Measurements from ENCODE around the gene KLK1.

Gene KLK1

DNA sequence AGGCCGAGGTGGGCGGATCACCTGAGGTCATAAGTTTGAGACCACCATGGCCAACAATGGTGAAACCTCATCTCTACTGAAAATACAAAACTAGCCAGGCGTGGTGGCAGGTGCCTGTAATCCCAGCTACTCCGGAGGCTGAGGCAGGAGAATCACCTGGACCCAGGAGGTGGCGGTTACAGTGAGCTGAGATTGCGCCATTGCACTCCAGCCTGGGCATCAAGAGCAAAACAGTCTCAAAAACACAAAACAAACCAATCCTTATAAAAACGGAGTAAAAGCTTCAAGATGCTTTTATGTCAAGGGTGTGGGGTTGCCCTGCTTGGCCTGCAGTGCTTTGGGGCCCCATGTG lies 26.2 kb downstream of the KLK1 start:
- no peaks in the 10 kb centered on the region for H3K9me3 ChIP-seq (ENCODE audit: control insufficient read depth in 2 of 2, low read length in 2 of 2)
- peaks cover 13 to 22% of the 10 kb centered on the region in 2 donors for H3K36me3 ChIP-seq (ENCODE audit: control insufficient read depth in 2 of 2, insufficient read depth in 2 of 2, low read length in 2 of 2)
- H3K27ac ChIP-seq (ENCODE audit: low read length): no peak overlapping the region
- H3K9ac ChIP-seq (ENCODE audit: low read length in 2 of 2): no peak overlapping the region
- H3K4me1 ChIP-seq (ENCODE audit: control insufficient read depth, insufficient read depth, low read length): no peaks in the 10 kb centered on the region
- no peaks in the 10 kb centered on the region for H3K27me3 ChIP-seq (ENCODE audit: control insufficient read depth in 1 of 2, insufficient read depth in 2 of 2, low read length in 2 of 2)
- no peak overlapping the region for H3K4me3 ChIP-seq (ENCODE audit: low read length in 2 of 2)

- peaks cover 13 to 22% of the 10 kb centered on the region in 2 donors for H3K36me3 ChIP-seq (ENCODE audit: control insufficient read depth in 2 of 2, insufficient read depth in 2 of 2, low read length in 2 of 2)
- no peak overlapping the region for H3K4me3 ChIP-seq (ENCODE audit: low read length in 2 of 2)
- no peaks in the 10 kb centered on the region for H3K4me1 ChIP-seq (ENCODE audit: control insufficient read depth, insufficient read depth, low read length)
- no peak overlapping the region for H3K27ac ChIP-seq (ENCODE audit: low read length)
- H3K9ac ChIP-seq (ENCODE audit: low read length in 2 of 2): no peak overlapping the region
- no peaks in the 10 kb centered on the region for H3K9me3 ChIP-seq (ENCODE audit: control insufficient read depth in 2 of 2, low read length in 2 of 2)
- H3K27me3 ChIP-seq (ENCODE audit: control insufficient read depth in 1 of 2, insufficient read depth in 2 of 2, low read length in 2 of 2): peaks cover 0 to 5% of the 10 kb centered on the region in 2 donors
Observed at GRCh38 chr19:50796634-50797428, 26.8 kb downstream of the KLK1 start.

GRCh38 chr19:50796128-50796633 lies 27.4 kb downstream of the KLK1 start:
- Histone ChIP-seq H3K4me1 (ENCODE audit: control insufficient read depth, insufficient read depth, low read length) (no peaks in the 10 kb centered on the region), H3K36me3 (ENCODE audit: control insufficient read depth in 2 of 2, insufficient read depth in 2 of 2, low read length in 2 of 2) (peaks cover 13 to 21% of the 10 kb centered on the region in 2 donors), H3K27me3 (ENCODE audit: control insufficient read depth in 1 of 2, insufficient read depth in 2 of 2, low read length in 2 of 2) (peaks cover 0 to 6% of the 10 kb centered on the region in 2 donors), H3K27ac (ENCODE audit: low read length) (no peak overlapping the region), H3K4me3 (ENCODE audit: low read length in 2 of 2) (no peak overlapping the region), H3K9me3 (ENCODE audit: control insufficient read depth in 2 of 2, low read length in 2 of 2) (no peaks in the 10 kb centered on the region), H3K9ac (ENCODE audit: low read length in 2 of 2) (no peak overlapping the region)

DNA sequence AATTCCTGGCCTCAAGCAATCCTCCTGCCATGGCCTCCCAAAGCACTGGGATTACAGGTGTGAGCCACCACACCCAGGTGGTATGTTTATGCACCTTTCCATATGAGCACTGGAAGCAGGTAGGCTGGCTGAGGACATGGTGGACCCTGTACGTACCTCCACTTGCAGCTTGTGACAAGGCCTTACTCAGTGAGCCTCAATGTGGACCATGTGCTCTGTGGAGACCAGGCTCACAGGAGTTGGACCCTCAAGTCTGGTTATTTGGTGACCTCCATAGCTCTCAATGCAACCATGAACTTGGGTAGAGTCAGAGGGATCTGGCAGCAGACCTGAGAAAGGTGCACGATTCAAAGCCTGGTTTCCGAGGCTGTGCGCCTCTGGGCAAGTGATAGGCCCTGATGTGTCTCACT lies 27.9 kb downstream of the KLK1 start:
- peaks cover 0 to 6% of the 10 kb centered on the region in 2 donors for H3K27me3 ChIP-seq (ENCODE audit: control insufficient read depth in 1 of 2, insufficient read depth in 2 of 2, low read length in 2 of 2)
- H3K4me1 ChIP-seq (ENCODE audit: control insufficient read depth, insufficient read depth, low read length): no peaks in the 10 kb centered on the region
- H3K9ac ChIP-seq (ENCODE audit: low read length in 2 of 2): no peak overlapping the region
- H3K9me3 ChIP-seq (ENCODE audit: control insufficient read depth in 2 of 2, low read length in 2 of 2): no peaks in the 10 kb centered on the region
- H3K27ac ChIP-seq (ENCODE audit: low read length): no peak overlapping the region
- H3K36me3 ChIP-seq (ENCODE audit: control insufficient read depth in 2 of 2, insufficient read depth in 2 of 2, low read length in 2 of 2): peaks cover 8 to 16% of the 10 kb centered on the region in 2 donors
- no peak overlapping the region for H3K4me3 ChIP-seq (ENCODE audit: low read length in 2 of 2)

GRCh38 chr19:50794876-50795663 lies 28.5 kb downstream of the KLK1 start:
- H3K4me3 ChIP-seq (ENCODE audit: low read length in 2 of 2): no peak overlapping the region
- no peak overlapping the region for H3K27ac ChIP-seq (ENCODE audit: low read length)
- no peaks in the 10 kb centered on the region for H3K9me3 ChIP-seq (ENCODE audit: control insufficient read depth in 2 of 2, low read length in 2 of 2)
- no peaks in the 10 kb centered on the region for H3K4me1 ChIP-seq (ENCODE audit: control insufficient read depth, insufficient read depth, low read length)
- no peak overlapping the region for H3K9ac ChIP-seq (ENCODE audit: low read length in 2 of 2)
- peaks cover 8 to 15% of the 10 kb centered on the region in 2 donors for H3K36me3 ChIP-seq (ENCODE audit: control insufficient read depth in 2 of 2, insufficient read depth in 2 of 2, low read length in 2 of 2)
- H3K27me3 ChIP-seq (ENCODE audit: control insufficient read depth in 1 of 2, insufficient read depth in 2 of 2, low read length in 2 of 2): peaks cover 0 to 6% of the 10 kb centered on the region in 2 donors

DNA sequence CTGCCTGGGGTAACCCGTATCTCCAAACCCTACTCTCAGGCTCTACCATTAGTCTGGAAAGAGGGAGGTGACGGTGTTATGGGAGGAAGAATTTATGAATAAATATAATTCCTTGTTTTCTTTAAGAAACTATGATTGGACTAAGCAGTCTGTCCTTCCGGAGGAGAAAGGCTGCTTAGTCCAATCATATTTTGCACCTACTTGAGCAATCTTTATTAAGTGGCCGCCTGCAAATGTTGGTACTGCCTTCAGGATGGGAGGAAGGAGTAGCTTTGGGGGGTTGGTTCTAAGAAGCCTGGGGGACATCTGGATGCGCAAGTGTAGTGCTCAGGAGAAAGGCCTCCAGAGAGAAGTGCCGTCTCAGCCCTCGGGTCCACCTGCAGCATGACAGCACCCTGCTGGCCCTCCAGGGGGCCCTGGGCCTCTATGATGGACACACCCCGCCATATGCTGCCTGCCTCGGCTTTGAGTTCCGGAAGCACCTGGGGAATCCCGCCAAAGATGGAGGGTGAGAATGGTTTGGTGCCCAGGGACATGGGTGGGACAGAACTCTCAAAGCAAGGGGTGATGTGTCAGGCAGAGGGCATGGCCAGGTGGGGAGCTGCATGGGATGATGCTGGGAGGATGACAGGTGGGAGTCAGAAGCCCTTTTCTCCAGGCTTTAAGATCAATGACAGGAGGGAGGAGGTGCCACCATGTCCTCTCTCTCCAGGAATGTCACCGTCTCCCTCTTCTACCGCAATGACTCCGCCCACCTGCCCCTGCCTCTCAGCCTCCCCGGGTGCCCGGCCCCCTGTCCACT lies 29.3 kb downstream of the KLK1 start:
- H3K4me1 ChIP-seq (ENCODE audit: control insufficient read depth, insufficient read depth, low read length): no peaks in the 10 kb centered on the region
- H3K36me3 ChIP-seq (ENCODE audit: control insufficient read depth in 2 of 2, insufficient read depth in 2 of 2, low read length in 2 of 2): peaks cover 8 to 11% of the 10 kb centered on the region in 2 donors
- no peak overlapping the region for H3K4me3 ChIP-seq (ENCODE audit: low read length in 2 of 2)
- no peak overlapping the region for H3K9ac ChIP-seq (ENCODE audit: low read length in 2 of 2)
- H3K27me3 ChIP-seq (ENCODE audit: control insufficient read depth in 1 of 2, insufficient read depth in 2 of 2, low read length in 2 of 2): peaks cover 0 to 6% of the 10 kb centered on the region in 2 donors
- no peaks in the 10 kb centered on the region for H3K9me3 ChIP-seq (ENCODE audit: control insufficient read depth in 2 of 2, low read length in 2 of 2)
- no peak overlapping the region for H3K27ac ChIP-seq (ENCODE audit: low read length)

DNA sequence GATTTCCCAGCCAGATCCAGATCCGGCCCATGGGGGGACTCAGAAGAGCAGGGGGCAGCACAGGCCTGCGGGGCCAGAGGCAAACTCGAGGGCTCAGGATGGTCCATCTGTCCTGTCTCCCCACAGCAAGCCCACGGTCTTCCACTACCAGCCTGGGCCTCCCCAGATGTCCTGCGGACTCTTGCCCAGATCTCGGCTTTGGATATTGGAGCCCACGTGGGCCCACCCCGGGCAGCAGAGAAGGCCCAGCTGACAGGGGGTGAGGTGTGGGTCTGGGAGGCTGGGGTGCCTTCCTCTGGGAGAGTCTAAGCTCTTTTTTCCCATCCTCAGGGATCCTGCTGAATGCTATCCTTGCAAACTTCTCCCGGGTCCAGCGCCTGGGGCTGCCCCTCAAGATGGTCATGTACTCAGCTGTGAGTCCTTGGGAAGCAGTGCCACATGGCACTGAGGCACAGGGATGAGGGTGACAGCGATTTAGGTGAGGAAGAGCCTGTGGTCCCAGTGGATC lies 30.0 kb downstream of the KLK1 start:
- no peaks in the 10 kb centered on the region for H3K4me1 ChIP-seq (ENCODE audit: control insufficient read depth, insufficient read depth, low read length)
- H3K27me3 ChIP-seq (ENCODE audit: control insufficient read depth in 1 of 2, insufficient read depth in 2 of 2, low read length in 2 of 2): peaks cover 0 to 6% of the 10 kb centered on the region in 2 donors
- no peak overlapping the region for H3K4me3 ChIP-seq (ENCODE audit: low read length in 2 of 2)
- H3K9ac ChIP-seq (ENCODE audit: low read length in 2 of 2): no peak overlapping the region
- no peaks in the 10 kb centered on the region for H3K9me3 ChIP-seq (ENCODE audit: control insufficient read depth in 2 of 2, low read length in 2 of 2)
- H3K27ac ChIP-seq (ENCODE audit: low read length): no peak overlapping the region
- peaks cover 8 to 11% of the 10 kb centered on the region in 2 donors for H3K36me3 ChIP-seq (ENCODE audit: control insufficient read depth in 2 of 2, insufficient read depth in 2 of 2, low read length in 2 of 2)

DNA sequence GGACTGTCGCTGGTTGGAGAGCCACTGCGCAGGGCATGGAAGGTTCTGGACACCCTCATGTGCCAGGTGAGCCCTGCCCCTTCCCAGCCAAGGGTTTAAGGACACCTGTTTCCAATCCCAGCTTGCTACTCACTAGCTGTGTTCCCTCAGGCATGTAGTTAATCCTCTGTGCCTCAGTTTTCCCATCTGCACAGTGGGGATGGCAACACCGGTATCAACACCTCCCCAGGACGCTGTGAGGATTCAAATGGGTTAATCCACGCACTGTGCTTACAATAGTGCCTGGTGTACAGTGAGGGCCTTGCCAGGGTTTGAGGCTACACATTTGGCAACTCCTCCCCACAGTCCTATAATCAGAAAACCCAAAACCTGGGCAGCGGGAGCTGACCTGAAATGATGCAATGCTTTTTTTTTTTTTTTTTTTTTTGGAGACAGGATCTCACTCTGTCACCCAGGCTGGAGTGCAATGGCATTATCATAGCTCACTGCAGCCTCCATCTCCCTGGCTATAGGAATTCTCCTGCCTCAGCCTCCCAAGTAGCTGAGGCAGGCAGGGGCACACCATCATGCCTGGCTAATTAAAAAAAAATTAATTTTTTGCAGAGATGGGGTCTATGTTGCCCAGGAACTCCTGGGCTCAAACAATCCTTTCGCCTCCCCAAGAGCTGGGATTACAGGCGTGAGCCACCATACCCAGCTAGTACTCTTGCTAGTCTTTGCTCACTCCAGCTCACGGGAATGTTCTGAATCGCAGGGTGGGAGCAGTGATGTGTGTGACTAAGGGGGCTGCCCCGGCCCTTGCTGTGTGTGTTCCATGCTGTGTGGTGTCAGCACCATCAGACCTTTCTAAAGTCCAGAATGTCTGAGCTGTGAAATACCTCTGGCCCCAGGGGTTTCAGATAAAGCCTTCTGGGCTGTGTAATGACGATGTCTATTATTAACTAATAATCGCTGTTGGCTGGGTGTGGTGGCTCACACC lies 31.0 kb downstream of the KLK1 start:
- Histone ChIP-seq H3K36me3 (ENCODE audit: control insufficient read depth in 2 of 2, insufficient read depth in 2 of 2, low read length in 2 of 2) (peaks cover 0 to 2% of the 10 kb centered on the region in 2 donors), H3K9ac (ENCODE audit: low read length in 2 of 2) (no peak overlapping the region), H3K9me3 (ENCODE audit: control insufficient read depth in 2 of 2, low read length in 2 of 2) (no peaks in the 10 kb centered on the region), H3K4me1 (ENCODE audit: control insufficient read depth, insufficient read depth, low read length) (no peaks in the 10 kb centered on the region), H3K27ac (ENCODE audit: low read length) (no peak overlapping the region), H3K4me3 (ENCODE audit: low read length in 2 of 2) (no peak overlapping the region), H3K27me3 (ENCODE audit: control insufficient read depth in 1 of 2, insufficient read depth in 2 of 2, low read length in 2 of 2) (peaks cover 2 to 6% of the 10 kb centered on the region in 2 donors)

DNA sequence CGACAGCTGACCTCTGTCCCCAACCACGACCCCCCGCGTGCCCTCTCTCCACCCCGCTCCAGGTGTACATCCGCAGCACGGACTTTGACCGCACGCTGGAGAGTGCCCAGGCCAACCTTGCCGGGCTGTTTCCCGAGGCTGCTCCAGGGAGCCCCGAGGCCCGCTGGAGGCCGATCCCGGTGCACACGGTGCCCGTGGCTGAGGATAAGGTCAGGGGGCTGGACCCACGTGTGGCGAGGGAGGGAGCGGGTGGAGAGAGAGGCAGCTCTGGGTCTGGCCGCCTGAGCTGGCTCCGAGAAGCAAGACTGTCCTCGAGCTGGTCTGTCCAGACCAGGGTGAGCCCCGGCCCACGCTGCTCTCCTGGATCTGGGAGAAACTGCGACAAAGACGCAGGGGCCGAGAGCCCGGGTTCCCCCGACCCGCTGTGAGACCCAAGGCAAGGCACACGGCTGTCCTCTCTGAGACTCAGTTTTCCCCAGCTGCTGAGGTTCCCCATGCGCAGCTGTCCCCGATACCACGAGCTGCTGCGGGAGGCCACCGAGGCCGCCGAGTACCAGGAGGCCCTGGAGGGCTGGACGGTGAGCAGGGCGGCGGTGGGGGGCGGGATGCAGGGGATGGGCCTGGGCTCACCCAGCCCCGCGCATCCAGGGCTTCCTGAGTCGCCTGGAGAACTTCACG lies 31.9 kb downstream of the KLK1 start:
- Histone ChIP-seq H3K27ac (ENCODE audit: low read length) (no peak overlapping the region), H3K27me3 (ENCODE audit: control insufficient read depth in 1 of 2, insufficient read depth in 2 of 2, low read length in 2 of 2) (peaks cover 2 to 6% of the 10 kb centered on the region in 2 donors), H3K4me3 (ENCODE audit: low read length in 2 of 2) (no peak overlapping the region), H3K9ac (ENCODE audit: low read length in 2 of 2) (no peak overlapping the region), H3K4me1 (ENCODE audit: control insufficient read depth, insufficient read depth, low read length) (no peaks in the 10 kb centered on the region), H3K9me3 (ENCODE audit: control insufficient read depth in 2 of 2, low read length in 2 of 2) (no peaks in the 10 kb centered on the region), H3K36me3 (ENCODE audit: control insufficient read depth in 2 of 2, insufficient read depth in 2 of 2, low read length in 2 of 2) (peaks cover 0 to 2% of the 10 kb centered on the region in 2 donors)

Measured in stomach smooth muscle (tissue), 2 donors.